ENCODE measurements around the gene IQGAP2. TPM values are rescaled to one million over a fixed set of nuclear protein-coding genes. Genes with fewer than 3 reads are reported as not detected.

The IQGAP2 gene
- total RNA-seq, 1 donor from 2014 or later: 28.5 TPM

GRCh38 chr5:76560952-76561891 lies 158.1 kb downstream of the IQGAP2 start:
- no peak for DNase-seq (ENCODE audit: low spot score)

GRCh38 chr5:76561959-76562358 lies 158.9 kb downstream of the IQGAP2 start:
- DNase-seq (ENCODE audit: low spot score): no peak

- no peak for DNase-seq (ENCODE audit: low spot score)
Observed at GRCh38 chr5:76565009-76565408, 161.9 kb downstream of the IQGAP2 start.

GRCh38 chr5:76570153-76570552 lies 167.1 kb downstream of the IQGAP2 start:
- no peak for DNase-seq (ENCODE audit: low spot score)

GRCh38 chr5:76571559-76571958 lies 168.5 kb downstream of the IQGAP2 start:
- no peak for DNase-seq (ENCODE audit: low spot score)

- no peak for DNase-seq (ENCODE audit: low spot score)
Observed at GRCh38 chr5:76576450-76576849, 173.4 kb downstream of the IQGAP2 start.

- DNase-seq (ENCODE audit: low spot score): no peak
Observed at GRCh38 chr5:76576996-76577395, 173.9 kb downstream of the IQGAP2 start.

GRCh38 chr5:76579166-76579937 lies 176.3 kb downstream of the IQGAP2 start:
- no peak for DNase-seq (ENCODE audit: low spot score)

GRCh38 chr5:76580981-76581380 lies 177.9 kb downstream of the IQGAP2 start:
- no peak for DNase-seq (ENCODE audit: low spot score)

- DNase-seq (ENCODE audit: low spot score): no peak
Observed at GRCh38 chr5:76582230-76583162, 179.4 kb downstream of the IQGAP2 start.

GRCh38 chr5:76583163-76584047 lies 180.3 kb downstream of the IQGAP2 start:
- no peak for DNase-seq (ENCODE audit: low spot score)

- no peak for DNase-seq (ENCODE audit: low spot score)
Observed at GRCh38 chr5:76585783-76586217, 182.7 kb downstream of the IQGAP2 start.

GRCh38 chr5:76586531-76586930 lies 183.4 kb downstream of the IQGAP2 start:
- no peak for DNase-seq (ENCODE audit: low spot score)

GRCh38 chr5:76590027-76590426 lies 186.9 kb downstream of the IQGAP2 start:
- DNase-seq (ENCODE audit: low spot score): no peak

- DNase-seq (ENCODE audit: low spot score): no peak
Observed at GRCh38 chr5:76591366-76591765, 188.3 kb downstream of the IQGAP2 start.

GRCh38 chr5:76592692-76593091 lies 189.6 kb downstream of the IQGAP2 start:
- no peak for DNase-seq (ENCODE audit: low spot score)

- DNase-seq (ENCODE audit: low spot score): no peak
Observed at GRCh38 chr5:76594107-76594506, 191.0 kb downstream of the IQGAP2 start.

GRCh38 chr5:76595755-76596481 lies 192.8 kb downstream of the IQGAP2 start:
- DNase-seq (ENCODE audit: low spot score): no peak

GRCh38 chr5:76598531-76598930 lies 195.4 kb downstream of the IQGAP2 start:
- no peak for DNase-seq (ENCODE audit: low spot score)
